ENCODE measurements around the gene ADCY6. TPM values are rescaled to one million over a fixed set of nuclear protein-coding genes. Genes with fewer than 3 reads are reported as not detected.
A peak's percentile ranks its signal among the peaks of the same experiment; 100 is the strongest.

The ADCY6 gene
- total and polyA plus RNA-seq, 12 donors = 20.8 to 55.3 (median 31.0) TPM

GRCh38 chr12:48810903-48811431, 22.1 kb upstream of the ADCY6 start:
- Histone ChIP-seq H3K4me3 (no peak overlapping the region), H3K4me1 (replicated peaks in 1 of 2) (peaks cover 15 to 22% of the 10 kb centered on the region in 2 donors), H3K27me3 (no peaks in the 10 kb centered on the region), H3K27ac (peak overlapping the region in 1 of 5 donors; percentile 47), H3K36me3 (replicated peaks in 1 of 2) (no peaks in the 10 kb centered on the region), H3K9me3 (replicated peaks in 1 of 3) (no peaks in the 10 kb centered on the region)
- 41 to 61% (median 49%) methylated on average over 4 to 5 of the region's 5 CpGs for WGBS, 4 donors
- intact Hi-C loops (cut with DNase I) = no loop called here
- TF ChIP-seq CTCF (IDR thresholded peaks at IDR 0.05) (no peak), POLR2A (IDR thresholded peaks at IDR 0.05) (no peak)
- DNase-seq = peak in 2 of 7 donors; percentile 42 to 43

GRCh38 chr12:48807981-48808380, 19.1 kb upstream of the ADCY6 start:
- intact Hi-C loops (cut with DNase I) = no loop called here
- no peak overlapping the region for H3K4me3 ChIP-seq
- no peaks in the 10 kb centered on the region for H3K27me3 ChIP-seq
- H3K27ac ChIP-seq = no peak overlapping the region
- 83 to 92% (median 87%) methylated on average over 3 of the region's 3 CpGs for WGBS, 4 donors
- DNase-seq = no peak
- no peaks in the 10 kb centered on the region for H3K36me3 ChIP-seq (replicated peaks in 1 of 2)
- TF ChIP-seq POLR2A (IDR thresholded peaks at IDR 0.05) (no peak), CTCF (IDR thresholded peaks at IDR 0.05) (no peak)
- peaks cover 9 to 10% of the 10 kb centered on the region in 2 donors for H3K4me1 ChIP-seq (replicated peaks in 1 of 2)
- H3K9me3 ChIP-seq (replicated peaks in 1 of 3) = no peaks in the 10 kb centered on the region

GRCh38 chr12:48803675-48804074, 14.8 kb upstream of the ADCY6 start:
- H3K27ac ChIP-seq = no peak overlapping the region
- no peaks in the 10 kb centered on the region for H3K9me3 ChIP-seq (replicated peaks in 1 of 3)
- no peak overlapping the region for H3K4me3 ChIP-seq
- no peaks in the 10 kb centered on the region for H3K36me3 ChIP-seq (replicated peaks in 1 of 2)
- no peak for TF ChIP-seq POLR2A (IDR thresholded peaks at IDR 0.05)
- TF ChIP-seq CTCF (IDR thresholded peaks at IDR 0.05) = no peak
- intact Hi-C loops (cut with DNase I) = no loop called here
- H3K27me3 ChIP-seq = no peaks in the 10 kb centered on the region
- DNase-seq = no peak
- H3K4me1 ChIP-seq (replicated peaks in 1 of 2) = no peaks in the 10 kb centered on the region
- WGBS, 4 donors = 43 to 67% (median 57%) methylated on average over 1 of the region's 1 CpG

- 61 to 85% (median 80%) methylated on average over 5 to 14 of the region's 14 CpGs for WGBS, 4 donors
- Histone ChIP-seq H3K27ac (no peak overlapping the region), H3K36me3 (replicated peaks in 1 of 2) (no peaks in the 10 kb centered on the region), H3K4me1 (replicated peaks in 1 of 2) (no peaks in the 10 kb centered on the region), H3K4me3 (no peak overlapping the region), H3K27me3 (no peaks in the 10 kb centered on the region), H3K9me3 (replicated peaks in 1 of 3) (no peaks in the 10 kb centered on the region)
- intact Hi-C loops (cut with DNase I) = no loop called here
- DNase-seq = no peak
- TF ChIP-seq POLR2A (IDR thresholded peaks at IDR 0.05) (no peak), CTCF (IDR thresholded peaks at IDR 0.05) (no peak)
Measured at GRCh38 chr12:48800971-48801370, 12.1 kb upstream of the ADCY6 start.

Measured in adrenal gland (tissue), 12 donors.